ENCODE measurements around the gene HMGB1. TPM values are rescaled to one million over a fixed set of nuclear protein-coding genes. Genes with fewer than 3 reads are reported as not detected.
A peak's percentile ranks its signal among the peaks of the same experiment; 100 is the strongest.

Gene HMGB1
- total RNA-seq, 2 experiments from 2014 or later = 764 to 851 TPM

DNA sequence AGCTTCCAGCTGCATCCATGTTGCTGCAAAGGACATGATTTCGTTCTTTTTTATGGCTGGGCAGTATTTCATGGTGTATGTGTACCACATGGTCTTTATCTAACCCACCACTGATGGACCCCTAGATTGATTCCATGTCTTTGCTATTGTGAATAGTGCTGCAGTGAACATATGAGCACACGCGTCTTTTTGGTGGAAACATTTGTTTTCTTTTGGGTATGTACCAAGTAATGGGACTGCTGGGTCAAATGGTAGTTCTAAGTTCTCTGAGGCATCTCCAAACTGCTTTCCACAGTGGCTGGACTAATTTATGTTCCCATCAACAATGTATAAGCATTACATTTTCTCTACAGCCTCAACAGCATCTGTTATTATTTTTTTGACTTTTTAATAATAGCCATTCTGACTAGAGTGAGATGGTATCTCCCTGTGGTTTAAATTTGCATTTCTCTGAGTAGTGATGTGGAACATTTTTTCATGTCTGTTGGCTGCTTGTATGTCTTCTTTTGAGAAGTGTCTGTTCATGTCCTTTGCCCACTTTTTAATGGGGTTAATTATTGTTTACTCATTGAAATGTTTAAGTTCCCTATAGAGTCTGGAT is 50.2 kb downstream of the HMGB1 start:
- ATAC-seq = peak; percentile 39
- POLR2A ChIA-PET = no interaction called here
- H3K27ac Mint-ChIP-seq = peak overlapping the region; percentile 21

DNA sequence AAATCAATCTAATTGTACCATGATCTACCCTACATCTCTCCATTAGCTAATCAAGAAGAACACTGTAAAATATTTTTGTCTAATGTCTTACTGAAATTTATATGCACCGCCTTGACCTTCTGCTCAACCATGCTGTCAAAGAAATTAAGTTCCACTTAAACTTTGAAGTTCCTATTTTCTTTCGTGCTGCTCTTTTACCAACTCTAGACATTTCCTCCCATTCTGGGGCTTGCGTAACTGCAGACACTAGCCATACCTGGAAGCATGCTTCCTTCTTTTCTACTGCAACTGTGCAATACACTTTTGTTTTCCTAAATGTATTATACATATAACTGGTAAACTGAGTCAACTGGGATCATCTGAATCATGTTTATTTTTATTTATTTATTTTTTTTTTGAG is 51.9 kb downstream of the HMGB1 start:
- Mint-ChIP-seq H3K27me3 (no peaks in the 10 kb centered on the region), H3K36me3 (ENCODE audit: low read depth) (no peaks in the 10 kb centered on the region), H3K4me1 (peaks cover 21% of the 10 kb centered on the region), H3K27ac (no peak overlapping the region), H3K4me3 (no peak overlapping the region), H3K9me3 (ENCODE audit: low read depth) (no peaks in the 10 kb centered on the region)
- ATAC-seq (no peak), DNase-seq (no peak)
- intact Hi-C loops (cut with DNase I, micrococcal nuclease) = no loop called here
- ChIA-PET POLR2A (no interaction called here), CTCF (interaction anchor here (0.6 to 1.3 kb wide), 2 partner anchors 96 to 282 kb away, joined by 3 read pairs; no protein-coding TSS in a partner anchor)

More for the DNA sequence above, 50.2 kb downstream of the HMGB1 start:
- Mint-ChIP-seq H3K36me3 (ENCODE audit: low read depth) (no peaks in the 10 kb centered on the region), H3K9me3 (ENCODE audit: low read depth) (no peaks in the 10 kb centered on the region), H3K27me3 (no peaks in the 10 kb centered on the region), H3K4me1 (peaks cover 18% of the 10 kb centered on the region), H3K4me3 (no peak overlapping the region)
- no peak for DNase-seq
- intact Hi-C loops (cut with DNase I, micrococcal nuclease) = no loop called here
- CTCF ChIA-PET = interaction anchor here (0.6 kb wide), 1 partner anchor 10 kb away, joined by 3 read pairs; no protein-coding TSS in a partner anchor

DNA sequence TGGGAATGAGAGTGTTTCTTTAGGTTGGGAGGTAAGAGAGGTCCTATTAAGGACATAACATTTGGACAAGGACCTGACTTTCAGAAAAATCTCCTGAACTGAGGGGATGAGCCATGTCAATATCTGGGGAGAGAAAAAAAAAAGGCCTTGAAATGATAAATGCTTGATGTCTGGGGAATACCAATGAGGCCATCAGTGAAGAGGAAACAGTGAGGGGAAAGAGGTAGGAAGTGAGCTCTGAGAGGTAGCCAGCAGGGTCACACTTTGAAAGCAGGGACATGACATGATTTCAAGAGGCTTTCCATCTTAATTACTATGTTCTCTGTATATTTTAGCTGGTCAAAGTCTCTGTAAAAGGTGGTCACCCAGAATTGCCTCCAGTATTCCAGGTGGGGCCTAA is 53.4 kb downstream of the HMGB1 start:
- ChIA-PET POLR2A (no interaction called here), CTCF (no interaction called here)
- no peaks in the 10 kb centered on the region for H3K36me3 Mint-ChIP-seq (ENCODE audit: low read depth)
- no peaks in the 10 kb centered on the region for H3K9me3 Mint-ChIP-seq (ENCODE audit: low read depth)
- H3K27ac Mint-ChIP-seq = peak overlapping the region; percentile 38
- H3K4me3 Mint-ChIP-seq = no peak overlapping the region
- no peaks in the 10 kb centered on the region for H3K27me3 Mint-ChIP-seq
- H3K4me1 Mint-ChIP-seq = peaks cover 30% of the 10 kb centered on the region
- no peak for DNase-seq
- intact Hi-C loops (cut with DNase I, micrococcal nuclease) = no loop called here
- ATAC-seq = no peak

DNA sequence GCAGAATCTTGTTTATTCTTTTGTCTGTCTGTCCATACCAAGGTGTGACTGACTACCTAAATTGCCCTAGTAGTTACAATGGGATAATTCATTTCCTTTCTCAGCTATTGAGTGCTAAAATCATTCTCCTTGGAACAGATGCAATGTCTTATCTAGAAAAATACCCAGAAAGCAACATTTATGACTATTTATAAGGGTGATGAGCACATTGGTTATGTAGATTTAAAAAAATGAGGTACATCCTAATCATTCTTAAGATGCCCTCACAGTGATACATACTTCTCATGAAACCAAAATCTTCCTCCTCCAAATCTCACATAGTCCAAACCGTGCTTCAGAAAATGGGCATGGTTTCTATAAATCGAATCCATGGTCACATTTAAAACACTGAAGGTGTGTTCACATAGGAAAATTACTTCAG is 55.0 kb downstream of the HMGB1 start:
- no peaks in the 10 kb centered on the region for H3K27me3 Mint-ChIP-seq
- peaks cover 27% of the 10 kb centered on the region for H3K4me1 Mint-ChIP-seq
- no peaks in the 10 kb centered on the region for H3K36me3 Mint-ChIP-seq (ENCODE audit: low read depth)
- no peak overlapping the region for H3K27ac Mint-ChIP-seq
- no peak for ATAC-seq
- POLR2A ChIA-PET = no interaction called here
- no peaks in the 10 kb centered on the region for H3K9me3 Mint-ChIP-seq (ENCODE audit: low read depth)
- DNase-seq = no peak
- intact Hi-C loops (cut with DNase I, micrococcal nuclease) = no loop called here
- no peak overlapping the region for H3K4me3 Mint-ChIP-seq
- CTCF ChIA-PET = interaction anchor here (1.5 kb wide), 1 partner anchor 9 kb away, joined by 5 read pairs; no protein-coding TSS in a partner anchor

DNA sequence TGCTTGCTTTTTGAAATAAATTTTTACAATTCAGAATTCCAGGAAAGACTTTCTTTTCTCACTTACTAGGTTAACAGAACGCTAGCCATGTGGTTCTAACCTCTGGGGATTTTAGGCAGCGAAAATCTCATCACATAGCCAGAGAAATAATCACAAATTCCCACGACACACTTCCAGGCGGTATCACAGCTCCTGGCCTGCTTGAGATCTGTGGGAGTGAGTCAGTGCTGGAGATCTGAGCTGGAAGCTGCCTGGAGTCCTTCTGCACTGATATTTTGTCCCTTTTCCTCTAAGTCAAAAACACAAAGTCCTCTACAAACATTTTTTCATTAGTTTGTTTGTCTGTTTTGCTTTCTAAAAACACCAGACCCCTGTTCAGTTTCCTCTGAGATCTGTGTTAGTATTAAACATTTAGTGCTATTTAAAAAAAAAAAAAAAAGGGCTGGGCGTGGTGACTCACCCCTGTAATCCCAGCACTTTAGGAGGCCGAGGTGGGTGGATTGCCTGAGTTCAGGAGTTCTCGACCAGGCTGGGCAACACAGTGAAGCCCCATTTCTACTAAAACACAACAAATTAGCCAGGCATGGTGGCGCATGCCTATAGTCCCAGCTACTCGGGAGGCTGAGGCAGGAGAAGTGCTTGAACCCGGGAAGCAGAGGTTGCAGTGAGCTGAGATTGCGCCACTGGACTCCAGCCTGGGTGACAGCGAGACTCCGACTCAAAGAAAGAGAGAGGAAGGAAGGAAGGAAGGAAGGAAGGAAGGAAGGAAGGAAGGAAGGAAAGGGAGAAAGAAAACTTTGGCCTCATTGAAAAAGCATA is 55.6 kb downstream of the HMGB1 start:
- Mint-ChIP-seq H3K9me3 (ENCODE audit: low read depth) (no peaks in the 10 kb centered on the region), H3K36me3 (ENCODE audit: low read depth) (no peaks in the 10 kb centered on the region), H3K27me3 (no peaks in the 10 kb centered on the region), H3K4me1 (peaks cover 21% of the 10 kb centered on the region), H3K4me3 (no peak overlapping the region), H3K27ac (no peak overlapping the region)
- intact Hi-C loops (cut with DNase I, micrococcal nuclease) = loop anchor here (1.0 to 10.0 kb wide), 6 partner anchors 15 to 207 kb away; partner anchors contain the start of gene USPL1 (in 2 of the 2)
- DNase-seq (no peak), ATAC-seq (no peak)
- ChIA-PET CTCF (interaction anchor here (0.8 to 1.5 kb wide), 3 partner anchors 7 to 11 kb away, joined by 3 to 5 read pairs (median 4); no protein-coding TSS in a partner anchor), POLR2A (no interaction called here)

DNA sequence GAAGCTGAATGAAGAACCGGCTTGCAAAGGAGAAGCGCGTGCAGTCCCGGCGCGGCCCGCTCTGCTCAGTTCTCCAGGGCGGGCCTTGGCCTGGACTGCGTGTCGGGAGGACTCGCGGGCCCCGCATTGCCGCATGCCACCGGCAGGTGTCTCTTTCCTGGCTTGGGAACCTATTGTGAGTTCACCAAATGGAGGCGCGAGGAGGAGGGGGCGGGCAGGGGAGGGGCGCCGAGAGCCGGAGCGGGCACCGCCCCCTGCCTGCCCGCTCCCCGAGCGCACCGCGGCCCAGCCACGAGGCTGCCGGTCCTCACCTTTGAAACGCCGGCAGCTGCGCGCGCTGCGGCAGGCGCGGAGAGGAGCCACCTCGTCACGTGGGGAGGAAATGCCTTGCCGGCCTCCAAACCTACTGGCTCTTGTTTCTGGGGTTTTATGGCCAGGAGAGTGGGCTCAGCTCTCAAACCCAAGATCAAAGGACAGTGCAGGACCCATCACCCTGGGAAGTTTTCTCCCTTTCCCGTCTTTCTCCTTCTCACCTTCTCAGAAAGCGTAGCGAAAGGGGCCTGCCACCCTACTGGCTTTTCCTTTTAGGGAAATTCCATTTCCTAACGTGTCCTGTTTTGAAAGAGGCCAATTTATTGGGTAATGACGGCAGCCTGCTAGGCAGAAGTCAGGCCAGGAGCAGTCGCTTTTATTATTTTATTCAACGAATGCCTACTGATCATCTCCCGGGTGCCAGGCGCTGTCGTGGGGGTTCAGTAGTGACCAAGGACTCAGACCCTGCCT is 57.2 kb downstream of the HMGB1 start:
- Mint-ChIP-seq H3K27me3 (no peaks in the 10 kb centered on the region), H3K4me1 (peaks cover 20% of the 10 kb centered on the region), H3K27ac (peak overlapping the region; percentile 37), H3K4me3 (peak overlapping the region; percentile 39), H3K36me3 (ENCODE audit: low read depth) (no peaks in the 10 kb centered on the region), H3K9me3 (ENCODE audit: low read depth) (no peaks in the 10 kb centered on the region)
- intact Hi-C loops (cut with DNase I, micrococcal nuclease) = loop anchor here (1.0 to 10.0 kb wide), 12 partner anchors 13 to 395 kb away; partner anchors contain the start of genes USPL1 (in 2 of the 2), KATNAL1 (in 1 of the 2) and UBE2L5 (in 1 of the 2)
- CTCF ChIA-PET = interaction anchor here (0.6 to 1.5 kb wide), 9 partner anchors 14 to 276 kb away, joined by 3 to 6 read pairs (median 4); partner anchors contain the start of gene UBE2L5
- peak; percentile 96 for DNase-seq
- ATAC-seq = peak; percentile 93
- POLR2A ChIA-PET = no interaction called here

DNA sequence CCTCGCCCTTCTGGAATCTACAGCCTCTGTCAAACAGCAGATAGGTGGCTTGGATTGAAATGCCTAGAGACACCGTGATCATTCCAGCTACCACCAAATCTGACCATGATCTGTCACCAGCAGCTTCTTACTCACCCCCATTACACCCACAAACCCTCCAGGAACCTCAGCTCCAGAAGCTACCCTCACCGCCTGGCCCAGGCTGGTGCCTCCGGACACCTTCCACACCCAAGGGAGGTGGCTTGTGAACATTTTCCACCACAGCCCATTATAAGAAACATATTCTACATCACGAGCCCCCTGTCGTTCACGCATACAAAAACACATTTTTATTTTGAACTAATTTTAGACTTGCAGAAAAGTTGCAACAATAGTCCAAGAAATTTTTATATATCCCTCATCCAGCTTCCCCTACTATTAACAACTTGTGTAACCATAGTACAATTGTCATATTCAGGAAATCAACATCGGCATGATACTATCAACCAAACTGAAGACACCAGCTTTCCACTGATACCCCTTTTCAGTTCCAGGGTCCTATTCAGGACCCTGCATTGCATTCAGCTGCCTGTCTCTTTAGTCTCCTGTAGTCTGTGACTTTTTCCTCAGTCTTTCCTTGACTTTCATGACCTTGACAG is 58.8 kb downstream of the HMGB1 start:
- intact Hi-C loops (cut with DNase I, micrococcal nuclease) = loop anchor here (5.0 to 10.0 kb wide), 3 partner anchors 35 to 210 kb away; partner anchors contain the start of gene USPL1 (in 1 of the 2)
- POLR2A ChIA-PET = interaction anchor here (0.5 kb wide), 1 partner anchor 210 kb away, joined by 3 read pairs; no protein-coding TSS in a partner anchor

More for the DNA sequence above, 58.8 kb downstream of the HMGB1 start:
- Mint-ChIP-seq H3K4me1 (peaks cover 16% of the 10 kb centered on the region), H3K27ac (no peak overlapping the region), H3K27me3 (no peaks in the 10 kb centered on the region), H3K9me3 (ENCODE audit: low read depth) (no peaks in the 10 kb centered on the region), H3K4me3 (no peak overlapping the region), H3K36me3 (ENCODE audit: low read depth) (no peaks in the 10 kb centered on the region)
- no peak for ATAC-seq
- no peak for DNase-seq
- CTCF ChIA-PET = interaction anchor here (0.6 to 2.9 kb wide), 9 partner anchors 13 to 165 kb away, joined by 3 to 15 read pairs (median 4); partner anchors contain the start of gene KATNAL1

Other genes with a start within 250 kb of the HMGB1 start
- 10 to 100 TPM; 10.9 to 12.5 TPM for gene KATNAL1, start 158.4 kb downstream of the HMGB1 start, total RNA-seq
- under 1 TPM in 1 of 2 experiments, not detected in 1; 0.11 TPM for gene UBE2L5, start 43.4 kb downstream of the HMGB1 start, total RNA-seq
- 10 to 100 TPM; 14.8 to 16.9 TPM for gene USPL1, start 152.0 kb upstream of the HMGB1 start, total RNA-seq